PFSK-1 (cell line): ENCODE results near the gene UCK1.

Experiments
- FOXP2 ChIP-seq: optimal IDR thresholded peaks from 2 replicates; pipeline ENCODE3; 2011; ENCODE audit warnings: borderline replicate concordance, control low read depth, inconsistent platforms; ENCODE audit not compliant: insufficient read depth; ENCODE audit errors: extremely low read length, extremely low read depth
- POLR2AphosphoS5 ChIP-seq: IDR thresholded peaks from 2 replicates; pipeline ENCODE4 v1.6.1; 2012; ENCODE audit warnings: low read depth, mild to moderate bottlenecking, control low read depth, low read length, moderate library complexity
- REST ChIP-seq, 2 experiments: IDR thresholded peaks; 2 replicates each; pipeline versions ENCODE4 v1.6.1 to v1.8.0; 2011 to 2012; ENCODE audit warnings: low read depth in 2 of 2, low read length in 2 of 2, control low read depth in 1 of 2, inconsistent platforms in 1 of 2, mild to moderate bottlenecking in 1 of 2, moderate library complexity in 1 of 2; ENCODE audit not compliant: insufficient read depth in 1 of 2
- SIN3A ChIP-seq: IDR thresholded peaks from 2 replicates; pipeline ENCODE4 v1.6.1; 2012; ENCODE audit warnings: mild to moderate bottlenecking, low read length, moderate library complexity, borderline replicate concordance; ENCODE audit not compliant: insufficient read depth
- TAF1 ChIP-seq: IDR thresholded peaks from 2 replicates; pipeline ENCODE4 v1.6.1; 2012; ENCODE audit warnings: low read length, control low read depth, borderline replicate concordance; ENCODE audit not compliant: insufficient read depth

- TF ChIP-seq REST (IDR thresholded peaks at IDR 0.05; ENCODE audit: insufficient read depth in 1 of 2, low read depth in 2 of 2, low read length in 2 of 2) (no peak), POLR2AphosphoS5 (no peak), TAF1 (no peak), SIN3A (no peak), FOXP2 (no peak)
These were observed 5.2 kb downstream of the UCK1 start for GRCh38 chr9:131525643-131526565.
